ENCODE data around the gene IQSEC3.

Gene IQSEC3

GRCh38 chr12:102879-103168, 36.3 kb downstream of the IQSEC3 start:
- no peak for ATAC-seq (ENCODE audit: insufficient read depth, low read depth)
- H4K20me1 ChIP-seq (ENCODE audit: insufficient read depth, low read length) = no peaks in the 10 kb centered on the region
- no peaks in the 10 kb centered on the region for H3K79me2 ChIP-seq (ENCODE audit: insufficient read depth, low read length)
- no peaks in the 10 kb centered on the region for H3K4me1 ChIP-seq (ENCODE audit: insufficient read depth, low read length)
- H3K9ac ChIP-seq (ENCODE audit: low read depth, low read length) = no peak overlapping the region
- no peaks in the 10 kb centered on the region for H3K27me3 ChIP-seq (ENCODE audit: insufficient read depth, low read length, poor library complexity)
- H3K4me2 ChIP-seq (ENCODE audit: insufficient read depth, low read length) = no peak overlapping the region
- TF ChIP-seq CTCF (IDR thresholded peaks at IDR 0.05; ENCODE audit: borderline replicate concordance, extremely low read depth, low read length, poor library complexity, severe bottlenecking) (no peak), EZH2 (IDR thresholded peaks at IDR 0.05; ENCODE audit: borderline replicate concordance, low read depth, low read length, severe bottlenecking) (no peak)
- no peak overlapping the region for H3K27ac ChIP-seq (ENCODE audit: low read length)
- no peaks in the 10 kb centered on the region for H3K9me3 ChIP-seq (ENCODE audit: insufficient read depth, low read length, severe bottlenecking)
- no peak overlapping the region for H2AFZ ChIP-seq (ENCODE audit: low read depth, low read length)
- DNase-seq = no peak
- no peaks in the 10 kb centered on the region for H3K36me3 ChIP-seq (ENCODE audit: insufficient read depth, low read length)
- no peak overlapping the region for H3K4me3 ChIP-seq (ENCODE audit: low read depth in 1 of 2, low read length in 2 of 2)

GRCh38 chr12:103169-103981, 36.8 kb downstream of the IQSEC3 start:
- ATAC-seq (ENCODE audit: insufficient read depth, low read depth) = no peak
- no peak overlapping the region for H3K27ac ChIP-seq (ENCODE audit: low read length)
- no peak overlapping the region for H3K9ac ChIP-seq (ENCODE audit: low read depth, low read length)
- no peaks in the 10 kb centered on the region for H3K79me2 ChIP-seq (ENCODE audit: insufficient read depth, low read length)
- H3K4me3 ChIP-seq (ENCODE audit: low read depth in 1 of 2, low read length in 2 of 2) = no peak overlapping the region
- H2AFZ ChIP-seq (ENCODE audit: low read depth, low read length) = no peak overlapping the region
- DNase-seq = no peak
- no peak overlapping the region for H3K4me2 ChIP-seq (ENCODE audit: insufficient read depth, low read length)
- H3K4me1 ChIP-seq (ENCODE audit: insufficient read depth, low read length) = no peaks in the 10 kb centered on the region
- H3K36me3 ChIP-seq (ENCODE audit: insufficient read depth, low read length) = no peaks in the 10 kb centered on the region
- no peak for TF ChIP-seq CTCF (IDR thresholded peaks at IDR 0.05; ENCODE audit: borderline replicate concordance, extremely low read depth, low read length, poor library complexity, severe bottlenecking)
- TF ChIP-seq EZH2 (IDR thresholded peaks at IDR 0.05; ENCODE audit: borderline replicate concordance, low read depth, low read length, severe bottlenecking) = no peak
- no peaks in the 10 kb centered on the region for H4K20me1 ChIP-seq (ENCODE audit: insufficient read depth, low read length)
- H3K9me3 ChIP-seq (ENCODE audit: insufficient read depth, low read length, severe bottlenecking) = no peaks in the 10 kb centered on the region
- no peaks in the 10 kb centered on the region for H3K27me3 ChIP-seq (ENCODE audit: insufficient read depth, low read length, poor library complexity)

GRCh38 chr12:104551-105081, 38.0 kb downstream of the IQSEC3 start:
- peak; percentile 59 for DNase-seq
- no peak overlapping the region for H3K4me2 ChIP-seq (ENCODE audit: insufficient read depth, low read length)
- no peaks in the 10 kb centered on the region for H4K20me1 ChIP-seq (ENCODE audit: insufficient read depth, low read length)
- TF ChIP-seq EZH2 (IDR thresholded peaks at IDR 0.05; ENCODE audit: borderline replicate concordance, low read depth, low read length, severe bottlenecking) (no peak), CTCF (IDR thresholded peaks at IDR 0.05; ENCODE audit: borderline replicate concordance, extremely low read depth, low read length, poor library complexity, severe bottlenecking) (no peak)
- no peaks in the 10 kb centered on the region for H3K9me3 ChIP-seq (ENCODE audit: insufficient read depth, low read length, severe bottlenecking)
- ATAC-seq (ENCODE audit: insufficient read depth, low read depth) = peak; percentile 76
- H3K27me3 ChIP-seq (ENCODE audit: insufficient read depth, low read length, poor library complexity) = no peaks in the 10 kb centered on the region
- H3K4me1 ChIP-seq (ENCODE audit: insufficient read depth, low read length) = no peaks in the 10 kb centered on the region
- no peak overlapping the region for H2AFZ ChIP-seq (ENCODE audit: low read depth, low read length)
- H3K36me3 ChIP-seq (ENCODE audit: insufficient read depth, low read length) = no peaks in the 10 kb centered on the region
- H3K79me2 ChIP-seq (ENCODE audit: insufficient read depth, low read length) = no peaks in the 10 kb centered on the region
- no peak overlapping the region for H3K9ac ChIP-seq (ENCODE audit: low read depth, low read length)
- H3K4me3 ChIP-seq (ENCODE audit: low read depth in 1 of 2, low read length in 2 of 2) = no peak overlapping the region
- no peak overlapping the region for H3K27ac ChIP-seq (ENCODE audit: low read length)

Data from DND-41 (cell line).